ENCODE data around the gene SERPINC1. TPM values are rescaled to one million over a fixed set of nuclear protein-coding genes. Genes with fewer than 3 reads are reported as not detected.

Gene SERPINC1
- total and polyA plus RNA-seq, 7 experiments from 2014 or later = 0.25 to 0.32 TPM; not detected in 5

DNA sequence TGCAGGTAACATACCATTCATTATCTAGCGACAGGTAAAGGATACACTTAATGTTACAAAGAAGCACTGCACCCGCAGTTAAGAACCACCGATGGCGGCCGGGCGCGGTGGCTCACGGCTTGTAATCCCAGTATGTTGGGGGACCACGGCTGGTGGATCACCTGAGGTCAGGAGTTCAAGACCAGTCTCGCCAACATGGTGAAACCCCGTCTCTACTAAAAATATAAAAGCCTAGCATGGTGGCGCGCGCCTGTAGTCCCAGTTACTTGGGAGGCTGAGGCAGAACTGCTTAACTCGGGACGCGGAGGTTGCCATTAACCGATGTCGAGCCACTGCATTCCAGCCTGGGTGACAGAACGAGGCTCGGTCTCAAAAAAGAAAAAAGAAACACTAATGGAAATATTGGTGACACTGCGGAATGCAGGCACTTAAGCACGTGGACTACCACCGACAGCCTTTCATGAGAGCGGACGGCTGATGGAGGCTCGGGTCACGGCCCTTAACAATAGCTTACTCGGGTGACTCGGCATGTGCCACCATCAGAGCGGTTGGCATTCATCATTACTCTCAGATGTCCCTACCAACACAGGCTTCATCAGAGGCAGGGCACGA lies 49.9 kb downstream of the SERPINC1 start:
- no peaks in the 10 kb centered on the region for H3K9me3 ChIP-seq (ENCODE audit: control insufficient read depth in 2 of 3, low read length in 3 of 3)
- peak overlapping the region; percentile 73 for H3K27ac ChIP-seq (ENCODE audit: low read depth, low read length)
- ChIA-PET CTCF (no interaction called here), POLR2A (interaction anchor here (0.6 to 3.6 kb wide), 12 partner anchors 10 to 1335 kb away, joined by 3 to 28 read pairs (median 5); partner anchors contain the start of genes CENPL, DARS2, KLHL20 and PRDX6)
- intact Hi-C loops (cut with micrococcal nuclease) = loop anchor here (5.0 kb wide), 4 partner anchors 65 to 1425 kb away; partner anchors contain the start of genes KIAA0040 (in 1 of the 2) and PIGC (in 1 of the 2)
- H3K36me3 ChIP-seq (ENCODE audit: control insufficient read depth in 2 of 3, insufficient read depth in 3 of 3, low read length in 3 of 3) = peaks cover 3 to 53% (median 19%) of the 10 kb centered on the region in 3 experiments
- ATAC-seq (no peak), DNase-seq (peak in 2 of 9 donors; percentile 4 to 7)
- no peaks in the 10 kb centered on the region for H3K27me3 ChIP-seq (ENCODE audit: control insufficient read depth in 2 of 2, insufficient read depth in 2 of 2, low read length in 2 of 2)
- H3K27ac Mint-ChIP-seq = peak overlapping the region; percentile 85 to 99 (median 97)
- H3K4me3 Mint-ChIP-seq = peak overlapping the region; percentile 92 to 98 (median 95)
- H3K4me1 Mint-ChIP-seq = peaks cover 47 to 76% (median 64%) of the 10 kb centered on the region in 7 donors
- peaks cover 42 to 59% of the 10 kb centered on the region in 2 donors for H3K4me1 ChIP-seq (ENCODE audit: control insufficient read depth in 2 of 2, insufficient read depth in 2 of 2, low read length in 2 of 2)
- H3K36me3 Mint-ChIP-seq = peaks cover 16 to 51% (median 45%) of the 10 kb centered on the region in 5 donors
- peaks cover 0 to 5% (median 0%) of the 10 kb centered on the region in 11 donors for H3K9me3 Mint-ChIP-seq
- H3K4me3 ChIP-seq (ENCODE audit: low read length) = peak overlapping the region; percentile 88
- H3K27me3 Mint-ChIP-seq = peaks cover 0 to 4% (median 0%) of the 10 kb centered on the region in 5 donors

DNA sequence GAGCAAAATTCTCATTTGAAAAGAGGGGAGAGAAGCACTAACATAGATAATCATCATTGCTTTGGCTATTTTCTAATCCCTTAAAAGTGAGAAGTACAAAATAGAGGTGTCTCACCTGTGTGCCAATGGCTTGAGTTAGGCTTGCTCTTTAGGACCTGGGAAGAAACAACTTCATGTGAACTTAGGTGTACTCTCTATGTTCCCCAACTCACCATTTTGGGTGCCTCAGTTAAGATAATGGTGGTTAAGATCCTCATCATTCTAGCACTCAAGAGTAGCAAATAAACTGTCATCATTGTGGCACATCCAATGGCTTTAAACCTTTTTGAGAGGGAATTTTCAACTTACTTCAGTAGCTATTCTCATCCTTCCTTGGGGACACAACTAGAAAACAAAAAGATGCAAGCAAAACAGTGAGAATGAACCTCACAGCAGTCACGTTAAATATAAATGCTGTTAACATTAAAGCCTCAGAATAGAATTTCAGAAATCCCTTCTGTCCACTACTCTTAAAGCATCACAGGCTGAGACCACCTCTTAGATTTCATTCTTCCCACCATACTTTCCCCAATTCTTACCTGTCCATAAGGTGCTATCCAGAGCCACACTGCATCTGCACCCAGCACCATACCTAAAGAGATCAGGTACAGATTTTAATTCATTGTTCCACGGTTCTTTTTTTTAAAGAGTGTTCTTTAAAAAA lies 50.6 kb downstream of the SERPINC1 start:
- POLR2A ChIA-PET = interaction anchor here (1.2 to 3.5 kb wide), 3 partner anchors 12 to 294 kb away, joined by 5 to 16 read pairs (median 9); partner anchors contain the start of genes DARS2 and RABGAP1L
- ATAC-seq (no peak), DNase-seq (no peak)
- Histone ChIP-seq H3K27me3 (ENCODE audit: control insufficient read depth in 2 of 2, insufficient read depth in 2 of 2, low read length in 2 of 2) (no peaks in the 10 kb centered on the region), H3K4me3 (ENCODE audit: low read length) (peak overlapping the region; percentile 88), H3K36me3 (ENCODE audit: control insufficient read depth in 2 of 3, insufficient read depth in 3 of 3, low read length in 3 of 3) (peaks cover 3 to 60% (median 19%) of the 10 kb centered on the region in 3 experiments), H3K27ac (ENCODE audit: low read depth, low read length) (peak overlapping the region; percentile 73), H3K4me1 (ENCODE audit: control insufficient read depth in 2 of 2, insufficient read depth in 2 of 2, low read length in 2 of 2) (peaks cover 42 to 56% of the 10 kb centered on the region in 2 donors), H3K9me3 (ENCODE audit: control insufficient read depth in 2 of 3, low read length in 3 of 3) (no peaks in the 10 kb centered on the region)
- H3K4me3 Mint-ChIP-seq = peak overlapping the region; percentile 92 to 98 (median 95)
- H3K27ac Mint-ChIP-seq = peak overlapping the region; percentile 85 to 99 (median 97)
- H3K4me1 Mint-ChIP-seq = peaks cover 44 to 72% (median 64%) of the 10 kb centered on the region in 7 donors
- H3K27me3 Mint-ChIP-seq = peaks cover 0 to 4% (median 0%) of the 10 kb centered on the region in 5 donors
- peaks cover 0 to 5% (median 0%) of the 10 kb centered on the region in 11 donors for H3K9me3 Mint-ChIP-seq
- intact Hi-C loops (cut with micrococcal nuclease) = loop anchor here (5.0 kb wide), 4 partner anchors 66 to 1424 kb away; partner anchors contain the start of genes KIAA0040 (in 1 of the 2) and PIGC (in 1 of the 2)
- H3K36me3 Mint-ChIP-seq = peaks cover 16 to 53% (median 44%) of the 10 kb centered on the region in 5 donors
- CTCF ChIA-PET = no interaction called here

DNA sequence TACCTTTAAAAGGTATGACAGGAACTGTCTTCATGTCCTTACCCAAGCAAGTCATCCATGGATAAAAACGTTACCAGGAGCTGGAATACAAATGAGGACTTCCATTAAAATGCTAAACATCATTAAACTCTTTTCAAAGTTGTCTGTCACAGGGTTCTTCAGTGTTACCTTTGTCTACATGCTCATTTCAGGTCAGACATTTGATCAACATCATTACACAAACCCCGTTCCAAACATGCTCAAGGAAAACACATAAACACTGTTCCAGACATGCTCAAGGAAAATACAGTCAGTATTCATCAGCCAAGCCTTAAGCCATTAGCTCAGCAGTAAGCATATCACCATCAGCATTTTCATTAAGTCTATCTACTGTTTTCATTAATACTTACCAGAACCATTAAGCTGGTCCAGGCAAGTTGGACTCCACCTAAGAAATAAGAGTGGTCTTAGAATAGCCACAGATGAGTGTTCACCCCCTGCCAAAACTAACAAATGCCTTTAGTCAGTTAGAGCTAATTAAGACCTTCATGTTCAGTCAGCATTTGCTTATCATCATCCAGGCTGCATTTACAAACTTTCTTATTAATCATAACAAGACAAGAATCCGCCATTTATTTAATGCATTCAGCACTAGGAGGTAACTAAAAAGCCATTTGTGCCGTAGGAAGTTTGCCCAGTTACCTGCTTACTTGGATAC lies 51.5 kb downstream of the SERPINC1 start:
- Mint-ChIP-seq H3K9me3 (peaks cover 0 to 5% (median 0%) of the 10 kb centered on the region in 11 donors), H3K4me3 (peak overlapping the region in 9 of 10 donors; percentile 52 to 98 (median 95)), H3K4me1 (peaks cover 37 to 63% (median 54%) of the 10 kb centered on the region in 7 donors), H3K27ac (peak overlapping the region in 8 of 9 donors; percentile 50 to 99 (median 94)), H3K27me3 (peaks cover 0 to 4% (median 0%) of the 10 kb centered on the region in 5 donors), H3K36me3 (peaks cover 16 to 48% (median 38%) of the 10 kb centered on the region in 5 donors)
- CTCF ChIA-PET = interaction anchor here (1.4 kb wide), 1 partner anchor 435 kb away, joined by 3 read pairs; no protein-coding TSS in a partner anchor
- DNase-seq = no peak
- H3K4me1 ChIP-seq (ENCODE audit: control insufficient read depth in 2 of 2, insufficient read depth in 2 of 2, low read length in 2 of 2) = peaks cover 34 to 47% of the 10 kb centered on the region in 2 donors
- ATAC-seq = no peak
- intact Hi-C loops (cut with micrococcal nuclease) = loop anchor here (5.0 kb wide), 4 partner anchors 67 to 1423 kb away; partner anchors contain the start of genes KIAA0040 (in 1 of the 2) and PIGC (in 1 of the 2)
- H3K27ac ChIP-seq (ENCODE audit: low read depth, low read length) = peak overlapping the region; percentile 73
- H3K36me3 ChIP-seq (ENCODE audit: control insufficient read depth in 2 of 3, insufficient read depth in 3 of 3, low read length in 3 of 3) = peaks cover 3 to 51% (median 19%) of the 10 kb centered on the region in 3 experiments
- H3K4me3 ChIP-seq (ENCODE audit: low read length) = peak overlapping the region; percentile 14
- H3K27me3 ChIP-seq (ENCODE audit: control insufficient read depth in 2 of 2, insufficient read depth in 2 of 2, low read length in 2 of 2) = no peaks in the 10 kb centered on the region
- H3K9me3 ChIP-seq (ENCODE audit: control insufficient read depth in 2 of 3, low read length in 3 of 3) = no peaks in the 10 kb centered on the region
- POLR2A ChIA-PET = interaction anchor here (1.2 to 2.4 kb wide), 2 partner anchors 11 to 42 kb away, joined by 5 to 9 read pairs; partner anchors contain the start of gene DARS2

DNA sequence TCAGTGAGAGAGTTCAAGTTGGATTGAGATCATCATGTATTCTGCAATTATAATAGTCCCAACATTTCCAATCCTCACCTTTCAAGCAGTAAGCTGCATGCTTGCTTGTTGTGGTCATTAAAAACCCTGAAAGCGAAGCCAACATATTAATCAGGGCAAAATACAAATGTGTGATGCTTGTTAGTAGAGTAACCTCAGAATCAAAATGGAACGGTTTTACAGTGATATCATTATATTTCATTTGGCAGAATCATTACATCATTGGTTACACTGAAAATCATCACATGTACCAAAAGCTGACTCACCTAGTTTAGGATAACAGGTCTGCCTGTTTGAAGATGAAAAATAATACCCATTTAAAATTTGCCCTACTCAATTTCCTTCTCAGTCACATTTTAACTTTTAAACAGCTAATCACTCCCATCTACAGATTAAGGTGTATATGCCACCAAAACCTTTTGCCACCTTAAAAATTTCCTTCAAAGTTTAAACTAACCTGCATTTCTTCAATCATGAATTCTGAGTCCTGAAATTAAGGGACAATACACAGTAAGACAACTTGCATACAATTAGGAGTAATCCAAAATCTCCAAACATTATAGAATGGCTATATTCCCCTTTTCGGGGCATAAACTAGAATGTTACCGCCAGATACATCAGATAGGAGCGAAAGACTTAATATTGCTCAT lies 52.8 kb downstream of the SERPINC1 start:
- Histone ChIP-seq H3K36me3 (ENCODE audit: control insufficient read depth in 2 of 3, insufficient read depth in 3 of 3, low read length in 3 of 3) (peaks cover 3 to 48% (median 19%) of the 10 kb centered on the region in 3 experiments), H3K9me3 (ENCODE audit: control insufficient read depth in 2 of 3, low read length in 3 of 3) (no peaks in the 10 kb centered on the region), H3K27me3 (ENCODE audit: control insufficient read depth in 2 of 2, insufficient read depth in 2 of 2, low read length in 2 of 2) (no peaks in the 10 kb centered on the region), H3K27ac (ENCODE audit: low read depth, low read length) (peak overlapping the region; percentile 73), H3K4me1 (ENCODE audit: control insufficient read depth in 2 of 2, insufficient read depth in 2 of 2, low read length in 2 of 2) (peaks cover 23 to 36% of the 10 kb centered on the region in 2 donors), H3K4me3 (ENCODE audit: low read length) (no peak overlapping the region)
- ATAC-seq (no peak), DNase-seq (no peak)
- Mint-ChIP-seq H3K27me3 (peaks cover 0 to 4% (median 0%) of the 10 kb centered on the region in 5 donors), H3K4me3 (peak overlapping the region in 8 of 10 donors; percentile 0 to 96 (median 34)), H3K36me3 (peaks cover 16 to 49% (median 39%) of the 10 kb centered on the region in 5 donors), H3K4me1 (peaks cover 32 to 50% (median 41%) of the 10 kb centered on the region in 7 donors), H3K9me3 (peaks cover 0 to 5% (median 0%) of the 10 kb centered on the region in 11 donors), H3K27ac (peak overlapping the region in 6 of 9 donors; percentile 31 to 95 (median 59))
- ChIA-PET POLR2A (interaction anchor here (0.7 to 2.4 kb wide), 7 partner anchors 10 to 435 kb away, joined by 3 to 9 read pairs (median 3); partner anchors contain the start of genes CENPL and DARS2), CTCF (interaction anchor here (0.6 to 0.7 kb wide), 5 partner anchors 9 to 479 kb away, joined by 3 to 5 read pairs (median 3); no protein-coding TSS in a partner anchor)
- intact Hi-C loops (cut with micrococcal nuclease) = no loop called here

DNA sequence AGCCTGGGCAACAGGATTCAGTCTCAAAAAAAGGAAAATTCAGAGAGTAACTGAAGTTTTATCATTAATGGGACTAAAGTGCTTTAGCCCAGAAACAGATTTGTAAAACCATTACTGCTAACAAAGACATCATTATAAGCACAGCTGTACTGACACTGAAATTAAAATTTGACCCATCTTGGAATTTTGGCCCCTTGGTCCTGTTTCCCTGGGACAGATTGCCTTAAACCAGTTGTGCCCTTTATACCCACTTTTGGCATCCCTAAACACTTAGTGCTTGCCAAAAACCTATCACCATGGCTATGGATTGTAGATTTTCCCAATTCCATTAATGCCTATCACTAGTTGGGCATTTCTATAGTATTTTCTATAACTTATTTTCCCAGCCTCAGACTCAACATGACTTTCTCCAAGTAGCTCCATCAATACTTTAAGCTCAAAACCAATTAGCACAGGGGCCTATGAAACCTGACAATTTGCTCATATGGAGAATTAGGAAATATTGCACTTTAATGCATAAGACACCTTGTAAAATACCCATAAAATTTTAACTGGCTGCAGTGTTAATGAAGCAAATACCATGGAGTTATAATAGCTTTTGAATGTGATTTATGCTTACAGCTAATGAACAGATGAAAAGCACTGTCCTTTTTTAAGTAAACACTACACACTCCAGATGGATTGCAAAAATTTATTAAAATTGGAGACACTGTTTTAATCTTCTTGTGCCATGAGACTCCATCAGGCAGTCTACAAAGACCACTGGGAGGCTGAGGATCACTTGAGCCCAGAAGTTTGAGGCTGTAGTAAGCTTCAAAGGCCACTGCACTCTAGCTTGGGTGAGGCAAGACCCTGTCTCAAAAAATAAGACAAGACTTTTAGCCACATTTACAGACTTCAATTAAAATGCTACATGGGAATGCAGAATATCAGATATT lies 53.6 kb downstream of the SERPINC1 start:
- ChIA-PET CTCF (interaction anchor here (0.6 kb wide), 4 partner anchors 10 to 148 kb away, joined by 3 to 5 read pairs (median 3); no protein-coding TSS in a partner anchor), POLR2A (interaction anchor here (1.0 to 2.1 kb wide), 4 partner anchors 11 to 434 kb away, joined by 3 to 7 read pairs (median 3); partner anchors contain the start of genes CENPL and DARS2)
- peaks cover 3 to 48% (median 19%) of the 10 kb centered on the region in 3 experiments for H3K36me3 ChIP-seq (ENCODE audit: control insufficient read depth in 2 of 3, insufficient read depth in 3 of 3, low read length in 3 of 3)
- H3K36me3 Mint-ChIP-seq = peaks cover 16 to 49% (median 39%) of the 10 kb centered on the region in 5 donors
- no peak overlapping the region for H3K27ac ChIP-seq (ENCODE audit: low read depth, low read length)
- H3K4me1 Mint-ChIP-seq = peaks cover 26 to 43% (median 35%) of the 10 kb centered on the region in 7 donors
- H3K4me3 ChIP-seq (ENCODE audit: low read length) = no peak overlapping the region
- peaks cover 0 to 4% (median 0%) of the 10 kb centered on the region in 5 donors for H3K27me3 Mint-ChIP-seq
- DNase-seq = no peak
- H3K4me3 Mint-ChIP-seq = peak overlapping the region in 2 of 10 donors; percentile 25 to 95
- H3K27ac Mint-ChIP-seq = peak overlapping the region in 5 of 9 donors; percentile 4 to 69 (median 21)
- no peaks in the 10 kb centered on the region for H3K27me3 ChIP-seq (ENCODE audit: control insufficient read depth in 2 of 2, insufficient read depth in 2 of 2, low read length in 2 of 2)
- H3K4me1 ChIP-seq (ENCODE audit: control insufficient read depth in 2 of 2, insufficient read depth in 2 of 2, low read length in 2 of 2) = peaks cover 19 to 33% of the 10 kb centered on the region in 2 donors
- no peak for ATAC-seq
- intact Hi-C loops (cut with micrococcal nuclease) = no loop called here
- no peaks in the 10 kb centered on the region for H3K9me3 ChIP-seq (ENCODE audit: control insufficient read depth in 2 of 3, low read length in 3 of 3)
- H3K9me3 Mint-ChIP-seq = peaks cover 0 to 5% (median 0%) of the 10 kb centered on the region in 11 donors
